Measurements from ENCODE around the gene PHACTR2. TPM values are rescaled to one million over a fixed set of nuclear protein-coding genes. Genes with fewer than 3 reads are reported as not detected.

PHACTR2 gene
- total RNA-seq, 2 donors from 2014 or later = 164 to 222 TPM

DNA sequence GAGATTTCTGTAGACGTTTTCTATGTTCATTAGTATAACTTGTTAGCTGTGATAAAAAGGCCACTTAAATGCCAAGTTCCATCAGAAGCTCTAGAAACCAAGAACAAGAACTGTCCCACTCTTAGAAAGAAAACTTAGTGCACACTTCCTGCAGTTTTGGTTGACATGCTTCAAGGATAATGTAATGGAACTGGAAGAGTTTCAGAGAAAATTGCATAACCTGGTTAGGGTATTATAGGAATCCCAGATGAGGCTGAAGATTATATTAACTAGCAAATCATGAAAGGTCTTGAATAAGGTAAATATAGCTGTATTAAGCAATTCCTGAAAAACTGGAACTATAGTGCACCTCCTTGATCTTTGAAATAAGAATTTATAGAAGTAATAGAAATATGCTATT lies 1.8 kb upstream of the PHACTR2 start:
- Histone ChIP-seq H3K36me3 (ENCODE audit: control insufficient read depth, insufficient read depth, low read length) (no peaks in the 10 kb centered on the region), H3K9me3 (ENCODE audit: control insufficient read depth, low read length) (peaks cover 7% of the 10 kb centered on the region), H3K4me1 (ENCODE audit: control insufficient read depth, insufficient read depth, low read length) (peaks cover 21% of the 10 kb centered on the region), H3K27me3 (ENCODE audit: control insufficient read depth, insufficient read depth, low read length, poor library complexity, severe bottlenecking) (no peaks in the 10 kb centered on the region), H3K4me3 (ENCODE audit: low read length) (peak overlapping the region; percentile 64), H3K27ac (ENCODE audit: low read depth, low read length) (no peak overlapping the region), H3K9ac (ENCODE audit: extremely low read depth, low read length, poor library complexity, severe bottlenecking) (no peak overlapping the region)
- WGBS, 2 experiments (ENCODE audit: insufficient coverage in 1 of 2, insufficient read length in 1 of 2) = 40 to 50% methylated on average over 1 of the region's 1 CpG
- peak overlapping the region; percentile 35 for H3K4me3 Mint-ChIP-seq
- no peaks in the 10 kb centered on the region for H3K27me3 Mint-ChIP-seq (ENCODE audit: insufficient read depth)
- H3K27ac Mint-ChIP-seq = peak overlapping the region; percentile 85
- no peak for DNase-seq
- peaks cover 1% of the 10 kb centered on the region for H3K9me3 Mint-ChIP-seq
- TF ChIP-seq, protein P1, sequence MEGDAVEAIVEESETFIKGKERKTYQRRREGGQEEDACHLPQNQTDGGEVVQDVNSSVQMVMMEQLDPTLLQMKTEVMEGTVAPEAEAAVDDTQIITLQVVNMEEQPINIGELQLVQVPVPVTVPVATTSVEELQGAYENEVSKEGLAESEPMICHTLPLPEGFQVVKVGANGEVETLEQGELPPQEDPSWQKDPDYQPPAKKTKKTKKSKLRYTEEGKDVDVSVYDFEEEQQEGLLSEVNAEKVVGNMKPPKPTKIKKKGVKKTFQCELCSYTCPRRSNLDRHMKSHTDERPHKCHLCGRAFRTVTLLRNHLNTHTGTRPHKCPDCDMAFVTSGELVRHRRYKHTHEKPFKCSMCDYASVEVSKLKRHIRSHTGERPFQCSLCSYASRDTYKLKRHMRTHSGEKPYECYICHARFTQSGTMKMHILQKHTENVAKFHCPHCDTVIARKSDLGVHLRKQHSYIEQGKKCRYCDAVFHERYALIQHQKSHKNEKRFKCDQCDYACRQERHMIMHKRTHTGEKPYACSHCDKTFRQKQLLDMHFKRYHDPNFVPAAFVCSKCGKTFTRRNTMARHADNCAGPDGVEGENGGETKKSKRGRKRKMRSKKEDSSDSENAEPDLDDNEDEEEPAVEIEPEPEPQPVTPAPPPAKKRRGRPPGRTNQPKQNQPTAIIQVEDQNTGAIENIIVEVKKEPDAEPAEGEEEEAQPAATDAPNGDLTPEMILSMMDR (conservative IDR thresholded peaks at IDR 0.05) = no peak
- peaks cover 50% of the 10 kb centered on the region for H3K4me1 Mint-ChIP-seq
- peaks cover 4% of the 10 kb centered on the region for H3K36me3 Mint-ChIP-seq (ENCODE audit: low read depth)

DNA sequence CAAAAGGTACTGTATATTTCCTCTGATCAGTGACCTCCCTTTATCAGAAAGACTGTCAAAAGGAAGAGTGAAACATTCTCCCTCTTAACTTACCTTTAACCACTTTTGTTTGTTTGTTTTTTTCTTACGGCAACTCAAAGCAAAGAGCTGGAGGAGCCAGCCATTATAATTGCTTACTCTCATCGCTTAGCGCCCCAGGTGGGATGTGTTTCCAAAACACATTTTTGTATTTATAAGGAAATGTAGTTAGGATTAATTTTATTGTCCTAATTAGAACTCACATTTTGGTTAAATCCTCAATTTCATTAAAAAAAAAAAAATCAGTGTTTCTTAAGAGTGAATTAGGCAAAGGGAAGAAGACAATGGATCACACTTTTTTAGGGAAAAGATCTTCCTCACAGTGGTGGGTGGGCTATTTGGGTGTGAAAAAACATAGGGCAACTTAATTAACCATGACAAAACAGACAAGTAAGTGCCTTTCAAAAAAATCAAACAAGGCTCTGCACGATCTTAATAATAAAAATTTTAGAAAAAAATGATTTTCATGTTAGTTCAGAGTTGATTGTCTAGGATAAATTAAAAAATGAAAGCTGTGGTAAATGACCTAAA lies 1.2 kb upstream of the PHACTR2 start:
- peaks cover 1% of the 10 kb centered on the region for H3K9me3 Mint-ChIP-seq
- H3K27ac Mint-ChIP-seq = peak overlapping the region; percentile 92

DNA sequence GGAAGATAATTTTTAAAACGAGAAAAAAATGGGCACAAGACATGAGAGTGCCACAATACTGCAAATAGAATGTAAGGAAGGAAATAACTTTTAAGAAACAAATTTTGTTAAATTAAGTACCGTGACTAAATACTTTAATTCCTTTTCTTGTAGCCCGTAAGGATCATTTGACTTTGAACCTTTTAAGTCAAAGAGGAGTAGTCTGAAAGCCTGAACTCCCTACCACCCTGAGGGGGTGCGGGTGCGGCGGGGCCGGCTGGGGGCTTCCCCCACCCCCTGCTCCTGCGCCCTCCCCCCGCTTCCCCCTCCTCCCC lies 231 bp upstream of the PHACTR2 start:
- 6 to 11% methylated on average over 1 to 4 of the region's 9 CpGs for WGBS, 2 experiments (ENCODE audit: insufficient coverage in 1 of 2, insufficient read length in 1 of 2)
- Histone ChIP-seq H3K9ac (ENCODE audit: extremely low read depth, low read length, poor library complexity, severe bottlenecking) (no peak overlapping the region), H3K9me3 (ENCODE audit: control insufficient read depth, low read length) (peaks cover 11% of the 10 kb centered on the region), H3K4me3 (ENCODE audit: low read length) (peak overlapping the region; percentile 50), H3K27me3 (ENCODE audit: control insufficient read depth, insufficient read depth, low read length, poor library complexity, severe bottlenecking) (no peaks in the 10 kb centered on the region), H3K4me1 (ENCODE audit: control insufficient read depth, insufficient read depth, low read length) (peaks cover 21% of the 10 kb centered on the region), H3K27ac (ENCODE audit: low read depth, low read length) (no peak overlapping the region), H3K36me3 (ENCODE audit: control insufficient read depth, insufficient read depth, low read length) (peaks cover 10% of the 10 kb centered on the region)
- DNase-seq = no peak
- peaks cover 7% of the 10 kb centered on the region for H3K9me3 Mint-ChIP-seq
- H3K4me1 Mint-ChIP-seq = peaks cover 59% of the 10 kb centered on the region
- peak overlapping the region; percentile 83 for H3K4me3 Mint-ChIP-seq
- peaks cover 13% of the 10 kb centered on the region for H3K36me3 Mint-ChIP-seq (ENCODE audit: low read depth)
- TF ChIP-seq, protein P1 (conservative IDR thresholded peaks at IDR 0.05) = no peak
- H3K27ac Mint-ChIP-seq = no peak overlapping the region
- no peaks in the 10 kb centered on the region for H3K27me3 Mint-ChIP-seq (ENCODE audit: insufficient read depth)

More for the DNA sequence above, 1.2 kb upstream of the PHACTR2 start:
- 2% methylated on average over 3 of the region's 4 CpGs; no CpG with 5 or more reads in 1 of the 2 experiments for WGBS, 2 experiments (ENCODE audit: insufficient coverage in 1 of 2, insufficient read length in 1 of 2)
- DNase-seq = peak; percentile 66
- Mint-ChIP-seq H3K27me3 (ENCODE audit: insufficient read depth) (no peaks in the 10 kb centered on the region), H3K4me3 (peak overlapping the region; percentile 35), H3K36me3 (ENCODE audit: low read depth) (peaks cover 6% of the 10 kb centered on the region), H3K4me1 (peaks cover 56% of the 10 kb centered on the region)
- H3K9ac ChIP-seq (ENCODE audit: extremely low read depth, low read length, poor library complexity, severe bottlenecking) = peak overlapping the region; percentile 22
- TF ChIP-seq, protein P1 (conservative IDR thresholded peaks at IDR 0.05) = no peak
- peaks cover under 1% of the 10 kb centered on the region for H3K36me3 ChIP-seq (ENCODE audit: control insufficient read depth, insufficient read depth, low read length)
- H3K4me3 ChIP-seq (ENCODE audit: low read length) = peak overlapping the region; percentile 64
- H3K9me3 ChIP-seq (ENCODE audit: control insufficient read depth, low read length) = peaks cover 7% of the 10 kb centered on the region
- peaks cover 21% of the 10 kb centered on the region for H3K4me1 ChIP-seq (ENCODE audit: control insufficient read depth, insufficient read depth, low read length)
- no peak overlapping the region for H3K27ac ChIP-seq (ENCODE audit: low read depth, low read length)
- H3K27me3 ChIP-seq (ENCODE audit: control insufficient read depth, insufficient read depth, low read length, poor library complexity, severe bottlenecking) = no peaks in the 10 kb centered on the region

Data from endodermal cell (in vitro differentiated cells).